GM18861 (cell line): ENCODE measurements around the gene PSAPL1.

Experiments used
- ATAC-seq: cut with Tn5 transposase; IDR thresholded peaks from one replicate; pipeline ENCODE4 v1.9.1; 2021; ENCODE audit not compliant: unreplicated experiment

PSAPL1 gene

DNA sequence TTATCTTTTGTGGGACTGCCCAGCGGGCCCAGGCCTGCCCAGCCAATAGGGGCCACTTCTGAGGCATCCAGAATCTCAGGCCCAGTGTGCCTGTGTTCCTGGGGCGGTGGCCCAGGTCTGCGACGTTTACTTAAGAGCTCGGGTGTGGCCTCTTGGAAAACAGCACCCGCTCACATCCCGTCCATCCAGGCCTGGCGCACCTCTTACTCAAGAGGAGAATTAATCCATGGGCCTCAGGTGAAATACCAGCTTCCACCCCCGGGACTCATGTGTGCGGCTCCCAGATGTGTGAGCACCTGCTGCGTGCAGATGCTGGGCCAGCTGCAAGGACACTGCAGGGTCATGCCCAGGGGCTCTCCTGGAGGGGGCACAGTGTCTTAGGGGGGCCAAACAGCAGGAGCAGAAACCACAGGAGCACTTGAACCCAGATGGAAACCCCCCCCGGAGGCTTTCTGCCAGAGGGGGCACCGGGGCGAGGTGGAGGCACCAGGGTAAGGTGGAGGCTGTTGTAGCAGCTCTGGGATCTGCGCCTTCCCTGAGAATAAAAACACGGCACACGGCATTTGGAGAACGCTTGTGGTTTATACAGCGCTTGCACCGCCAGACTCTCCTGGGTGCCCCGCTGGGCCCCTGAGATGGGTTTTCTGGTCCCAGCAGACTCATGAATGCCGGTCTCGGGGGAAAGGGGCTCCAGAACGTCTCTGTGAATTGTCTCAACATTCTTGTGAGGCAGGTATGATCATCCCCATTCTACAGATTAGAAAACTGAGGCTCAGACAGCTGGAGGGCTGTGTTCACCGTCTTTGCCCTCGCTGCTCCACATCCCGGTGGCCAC lies 2.8 kb downstream of the PSAPL1 start:
- no peak for ATAC-seq

- no peak for ATAC-seq
Measured at GRCh38 chr4:7430965-7431695, 3.6 kb downstream of the PSAPL1 start.

- no peak for ATAC-seq
Measured at GRCh38 chr4:7430368-7430964, 4.3 kb downstream of the PSAPL1 start.

DNA sequence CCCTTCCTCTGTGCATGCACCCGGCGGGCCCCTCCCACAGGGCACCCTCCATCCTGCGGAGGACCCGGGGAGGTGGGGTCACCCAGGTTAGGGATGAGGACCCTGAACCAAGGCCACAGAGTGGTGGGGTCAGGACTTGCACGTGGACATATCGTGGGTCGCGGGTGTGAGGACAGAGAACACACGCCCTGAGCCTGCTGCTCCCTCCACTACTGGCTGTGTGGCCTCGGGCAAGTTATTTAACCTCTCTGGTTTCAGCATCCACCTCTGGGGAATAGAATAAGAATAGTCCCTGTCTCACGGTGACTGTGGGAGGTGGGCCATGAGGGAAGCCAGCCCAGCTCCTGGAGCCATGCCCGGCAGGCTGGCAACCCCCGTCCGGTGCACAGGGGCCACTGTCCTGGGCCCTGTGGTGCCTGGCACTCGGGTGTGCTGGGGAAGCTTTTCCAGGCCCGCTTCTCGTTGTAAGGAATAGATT lies 5.1 kb downstream of the PSAPL1 start:
- ATAC-seq, result no peak

GRCh38 chr4:7429069-7429416 lies 5.7 kb downstream of the PSAPL1 start:
- no peak for ATAC-seq

GRCh38 chr4:7428261-7429068 lies 6.3 kb downstream of the PSAPL1 start:
- ATAC-seq, result no peak

- no peak for ATAC-seq
Measured at GRCh38 chr4:7427831-7428260, 6.9 kb downstream of the PSAPL1 start.

DNA sequence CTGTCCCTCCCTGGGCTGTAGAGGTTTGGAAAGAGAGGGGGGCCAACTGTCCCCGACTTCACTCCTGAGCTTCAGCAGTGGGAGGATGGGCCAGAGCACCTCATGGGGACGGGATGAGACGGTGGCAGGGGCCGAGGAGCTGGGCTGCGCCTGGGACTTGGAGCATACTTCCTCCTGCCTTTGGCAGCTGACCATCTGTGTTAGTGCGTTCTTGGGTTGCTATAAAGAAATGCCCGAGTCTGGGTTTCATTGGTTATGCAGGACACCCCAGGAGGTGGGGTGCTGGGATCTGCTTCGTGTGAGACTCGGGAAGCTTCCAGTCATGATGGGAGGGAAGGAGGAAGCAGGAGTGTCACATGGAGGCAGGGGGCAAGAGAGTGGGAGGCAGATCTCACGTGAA lies 7.4 kb downstream of the PSAPL1 start:
- no peak for ATAC-seq

GRCh38 chr4:7426525-7427171 lies 8.1 kb downstream of the PSAPL1 start:
- ATAC-seq, result no peak

- no peak for ATAC-seq
Measured at GRCh38 chr4:7425591-7426468, 8.9 kb downstream of the PSAPL1 start.

- no peak for ATAC-seq
Measured at GRCh38 chr4:7425124-7425523, 9.6 kb downstream of the PSAPL1 start.

GRCh38 chr4:7424553-7425111 lies 10.1 kb downstream of the PSAPL1 start:
- no peak for ATAC-seq

- ATAC-seq, result no peak
Measured at GRCh38 chr4:7423801-7424552, 10.8 kb downstream of the PSAPL1 start.

GRCh38 chr4:7423391-7423790 lies 11.3 kb downstream of the PSAPL1 start:
- ATAC-seq, result no peak

DNA sequence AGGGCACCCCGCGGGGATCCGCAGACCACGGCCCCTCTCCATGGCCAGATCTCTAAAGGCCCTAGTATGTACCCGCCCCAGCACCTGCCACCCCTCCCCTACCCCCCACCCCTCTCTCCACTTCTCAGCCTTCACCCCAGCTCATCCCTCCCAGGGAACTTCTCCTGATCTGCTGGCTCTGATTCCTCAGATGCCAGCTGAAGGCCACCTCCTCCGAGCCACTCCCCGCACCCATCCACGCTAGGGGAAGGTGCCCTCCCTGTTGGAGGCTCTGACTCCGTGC lies 11.9 kb downstream of the PSAPL1 start:
- ATAC-seq, result no peak

DNA sequence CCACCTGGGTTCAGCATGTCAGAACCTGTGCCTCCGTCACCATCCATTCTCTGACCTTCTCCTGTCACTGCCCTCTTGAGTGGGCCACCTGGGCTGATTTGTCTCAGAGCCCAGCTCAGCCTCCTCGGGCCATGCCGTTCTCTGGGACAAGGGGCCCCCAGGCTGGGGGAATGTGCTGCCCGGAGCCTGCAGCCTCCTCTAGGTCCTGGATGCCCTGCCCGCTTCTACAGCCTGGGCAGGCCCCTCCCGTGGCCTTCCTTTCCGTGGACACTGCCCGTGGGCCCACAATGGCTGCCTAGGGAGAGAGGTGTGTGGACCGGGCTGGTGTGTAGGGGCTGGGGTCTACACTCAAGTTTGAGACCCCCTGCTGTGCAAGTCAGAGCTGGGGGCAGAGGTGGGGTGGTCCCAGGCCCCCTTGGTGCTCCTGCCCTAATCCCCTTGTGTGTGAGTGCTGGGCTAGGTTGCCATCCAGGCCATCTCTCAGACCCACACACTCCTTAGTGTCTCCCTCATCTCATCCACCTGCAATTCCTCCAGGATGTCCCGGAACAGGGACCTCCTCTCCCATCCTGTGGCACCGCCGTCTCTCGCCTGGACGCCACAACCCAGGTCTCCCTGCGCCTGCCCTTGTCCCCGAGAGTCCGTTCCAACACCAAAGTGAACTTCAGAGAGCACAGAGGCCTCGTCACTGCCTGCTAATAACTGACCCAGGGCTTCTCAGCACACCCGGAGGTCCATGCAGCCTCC lies 12.4 kb downstream of the PSAPL1 start:
- ATAC-seq, result no peak

DNA sequence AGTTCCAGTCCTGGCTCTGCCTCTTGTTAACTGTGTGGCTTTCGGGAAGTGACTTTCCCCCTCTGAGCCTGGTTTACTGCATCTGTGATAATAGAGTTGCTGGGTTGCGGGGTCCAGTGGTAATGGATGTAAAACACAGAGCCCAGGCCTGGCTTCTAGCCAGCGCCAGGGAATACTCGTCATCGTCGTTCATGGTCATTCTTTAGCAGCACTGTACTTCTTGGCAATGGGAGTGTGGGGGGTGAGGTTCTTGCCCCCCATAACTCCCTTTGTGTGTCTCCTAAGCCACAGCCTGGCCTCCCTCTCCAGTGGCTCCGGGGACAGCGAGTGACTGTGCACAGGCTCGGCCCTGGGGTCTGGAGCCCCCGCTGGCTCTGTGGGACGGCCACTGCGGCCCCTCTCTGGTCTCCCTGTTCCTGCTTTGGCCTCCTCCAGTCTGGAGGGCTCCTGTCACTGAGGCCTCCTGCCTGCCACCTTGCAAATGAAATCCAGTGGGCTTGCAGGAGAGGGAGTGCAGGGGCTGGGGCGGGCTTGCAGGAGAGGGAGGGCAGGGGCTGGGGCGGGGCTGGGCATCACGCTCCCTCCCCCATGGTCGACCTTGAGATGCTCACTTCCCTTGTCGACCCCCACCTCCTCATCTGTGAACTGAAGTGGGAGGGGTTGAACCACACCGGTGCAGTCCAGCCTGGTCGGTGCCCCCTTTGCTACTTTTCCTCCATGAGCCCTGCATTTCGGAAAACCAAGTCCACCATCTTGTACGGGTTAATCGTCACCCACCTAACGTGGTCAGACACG lies 13.2 kb downstream of the PSAPL1 start:
- no peak for ATAC-seq
